Activated CD4-positive, alpha-beta memory T cell treated with anti-CD3 and anti-CD28 coated beads, Interleukin-2, amount 10 ng/mL, durations not matched to agents 7 days and 5 days (primary cell): ENCODE data around the gene HLCS. TPM values are rescaled to one million over a fixed set of nuclear protein-coding genes. Genes with fewer than 3 reads are reported as not detected.
"Not testable (repeated sequence)": the region's sequence is repeated elsewhere in the genome, so short reads cannot be mapped to it uniquely, and the experiment has no call there.

ENCODE experiments used
- CTCF ChIA-PET: fragments of 350-600 bp; sonication (Branson Sonifier 250); formaldehyde crosslinking; loops from one replicate; lab custom pipeline; 2021; ENCODE audit warnings: antibody characterized with exemption, inconsistent platforms; lab: Charles Lee
- POLR2A ChIA-PET: fragments of 350-600 bp; sonication (Branson Sonifier 250); formaldehyde crosslinking; loops from one replicate; lab custom pipeline; 2021; ENCODE audit warnings: antibody characterized with exemption; lab: Charles Lee
- DNase-seq: peaks from one replicate; pipeline ENCODE4 v3.0.0-alpha.2; 2020
- H3K27ac Mint-ChIP-seq: one replicate; pipeline ENCODE4 v1.8.0; 2021; ENCODE audit warnings: mild to moderate bottlenecking, mixed read lengths
- H3K27me3 Mint-ChIP-seq: one replicate; pipeline ENCODE4 v1.8.0; 2021; ENCODE audit warnings: mixed read lengths
- H3K36me3 Mint-ChIP-seq: one replicate; pipeline ENCODE4 v1.8.0; 2021; ENCODE audit warnings: low read depth, mixed read lengths
- H3K4me1 Mint-ChIP-seq: one replicate; pipeline ENCODE4 v1.8.0; 2021; ENCODE audit warnings: mixed read lengths
- H3K4me3 Mint-ChIP-seq: one replicate; pipeline ENCODE4 v1.8.0; 2021; ENCODE audit warnings: mild to moderate bottlenecking, mixed read lengths
- H3K9me3 Mint-ChIP-seq: one replicate; pipeline ENCODE4 v1.8.0; 2021; ENCODE audit warnings: mixed read lengths
- total RNA-seq, 2 experiments: library from RNA; stranded (reverse); gene quantifications; one replicate each; pipeline ENCODE4 v1.2.3, GENCODE V29; 2021

Gene HLCS
- total RNA-seq, 2 experiments from 2014 or later: 13.3 to 13.9 TPM

GRCh38 chr21:36994501-36995158, 28.2 kb upstream of the HLCS start:
- Mint-ChIP-seq H3K4me3 (peak overlapping the region; percentile 35), H3K36me3 (no peaks in the 10 kb centered on the region), H3K27ac (peak overlapping the region; percentile 21), H3K27me3 (no peaks in the 10 kb centered on the region), H3K9me3 (no peaks in the 10 kb centered on the region), H3K4me1 (peaks cover 7% of the 10 kb centered on the region)
- CTCF ChIA-PET: no interaction called here
- POLR2A ChIA-PET: interaction anchor here (0.9 kb wide), 1 partner anchor 28 kb away, joined by 3 read pairs; no protein-coding TSS in a partner anchor
- peak; percentile 60 for DNase-seq

DNA sequence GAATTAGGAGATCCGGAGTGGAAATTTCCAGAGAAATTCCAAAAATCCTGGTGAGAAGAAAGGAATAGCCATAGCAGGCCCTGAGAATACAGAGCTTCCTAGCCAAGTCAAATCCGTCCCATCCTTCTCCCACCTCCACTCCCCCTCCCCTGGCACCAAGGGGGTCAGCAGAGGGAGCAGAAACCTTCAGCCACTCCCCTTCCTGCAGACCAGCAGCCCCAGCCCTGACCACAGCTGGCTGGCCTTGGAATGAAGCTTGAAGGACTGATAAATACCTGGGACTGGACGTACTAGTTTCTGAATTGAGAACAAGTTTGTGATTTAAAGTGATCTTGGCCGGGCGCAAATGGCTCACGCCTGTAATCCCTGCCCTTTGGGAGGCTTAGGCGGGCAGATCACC, 26.2 kb upstream of the HLCS start:
- H3K36me3 Mint-ChIP-seq: no peaks in the 10 kb centered on the region
- H3K4me3 Mint-ChIP-seq: no peak overlapping the region
- H3K4me1 Mint-ChIP-seq: peaks cover 21% of the 10 kb centered on the region
- POLR2A ChIA-PET: interaction anchor here (2.3 kb wide), 1 partner anchor 572 kb away, joined by 5 read pairs; no protein-coding TSS in a partner anchor
- no peaks in the 10 kb centered on the region for H3K27me3 Mint-ChIP-seq
- H3K9me3 Mint-ChIP-seq: no peaks in the 10 kb centered on the region
- CTCF ChIA-PET: interaction anchor here (1.0 to 1.9 kb wide), 2 partner anchors 16 to 17 kb away, joined by 4 to 7 read pairs; no protein-coding TSS in a partner anchor
- no peak for DNase-seq
- H3K27ac Mint-ChIP-seq: no peak overlapping the region

DNA sequence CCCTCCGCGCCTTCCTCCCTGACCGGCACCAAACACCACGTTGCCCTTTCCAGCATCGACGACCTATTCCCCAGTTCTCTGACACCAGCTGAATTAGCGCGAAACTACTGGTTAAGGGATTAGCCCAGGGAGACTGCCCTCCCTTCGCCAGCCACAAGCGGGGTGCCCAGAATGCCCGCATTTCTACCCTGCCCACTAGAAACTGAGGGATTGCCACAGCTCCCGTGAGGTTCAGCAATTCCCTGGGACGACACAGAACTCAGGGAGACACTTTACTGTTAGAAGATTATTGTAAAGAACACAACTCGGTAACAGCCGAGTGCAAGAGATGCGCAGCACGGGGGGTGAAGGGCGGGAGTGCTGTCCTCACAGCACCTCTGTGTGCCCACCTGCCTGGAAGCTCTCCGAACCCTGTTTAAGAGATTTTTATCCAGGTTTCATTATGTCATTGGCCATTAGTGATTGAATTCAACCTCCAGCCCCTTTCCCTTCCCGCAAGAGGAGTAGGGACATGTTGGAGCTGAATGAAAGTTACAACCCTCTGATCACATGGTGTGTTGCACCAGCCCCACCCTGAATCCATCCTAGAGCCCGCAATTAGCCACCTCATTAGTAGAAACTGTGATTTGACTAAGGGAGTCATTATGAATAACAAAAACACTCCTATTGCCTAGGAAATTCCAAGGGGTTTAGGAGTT, 24.2 kb upstream of the HLCS start:
- Mint-ChIP-seq H3K4me1 (peaks cover 37% of the 10 kb centered on the region), H3K9me3 (no peaks in the 10 kb centered on the region), H3K4me3 (peak overlapping the region; percentile 83), H3K27me3 (no peaks in the 10 kb centered on the region), H3K27ac (peak overlapping the region; percentile 78), H3K36me3 (no peaks in the 10 kb centered on the region)
- ChIA-PET CTCF (interaction anchor here (1.3 to 3.5 kb wide), 6 partner anchors 10 to 55 kb away, joined by 3 to 32 read pairs (median 8); partner anchors contain the start of genes HLCS and RIPPLY3), POLR2A (interaction anchor here (0.6 to 2.6 kb wide), 5 partner anchors 9 to 670 kb away, joined by 3 to 28 read pairs (median 5); partner anchors contain the start of genes HLCS and MORC3)
- DNase-seq: no peak

GRCh38 chr21:36989699-36990507, 23.4 kb upstream of the HLCS start:
- Mint-ChIP-seq H3K27ac (peak overlapping the region; percentile 78), H3K27me3 (no peaks in the 10 kb centered on the region), H3K36me3 (no peaks in the 10 kb centered on the region), H3K9me3 (no peaks in the 10 kb centered on the region), H3K4me1 (peaks cover 38% of the 10 kb centered on the region), H3K4me3 (peak overlapping the region; percentile 83)
- ChIA-PET POLR2A (interaction anchor here (0.8 to 2.6 kb wide), 8 partner anchors 10 to 670 kb away, joined by 3 to 28 read pairs (median 3); partner anchors contain the start of genes HLCS and MORC3), CTCF (interaction anchor here (0.7 to 3.5 kb wide), 16 partner anchors 11 to 82 kb away, joined by 3 to 32 read pairs (median 5); partner anchors contain the start of gene RIPPLY3)
- DNase-seq: peak; percentile 89

- H3K27me3 Mint-ChIP-seq, DNase-seq, H3K9me3 Mint-ChIP-seq, H3K36me3 Mint-ChIP-seq: not testable (repeated sequence)
- Mint-ChIP-seq H3K4me1 (peaks cover 36% of the 10 kb centered on the region), H3K27ac (peak overlapping the region; percentile 74), H3K4me3 (peak overlapping the region; percentile 83)
- POLR2A ChIA-PET: interaction anchor here (0.7 to 2.6 kb wide), 9 partner anchors 10 to 669 kb away, joined by 3 to 28 read pairs (median 3); partner anchors contain the start of genes HLCS and MORC3
- CTCF ChIA-PET: interaction anchor here (0.7 to 3.5 kb wide), 17 partner anchors 11 to 97 kb away, joined by 3 to 32 read pairs (median 5); partner anchors contain the start of gene RIPPLY3
These were observed 22.8 kb upstream of the HLCS start for GRCh38 chr21:36989199-36989698.

GRCh38 chr21:36988536-36988935, 22.1 kb upstream of the HLCS start:
- H3K9me3 Mint-ChIP-seq: no peaks in the 10 kb centered on the region
- ChIA-PET CTCF (interaction anchor here (0.7 to 3.5 kb wide), 10 partner anchors 10 to 97 kb away, joined by 3 to 32 read pairs (median 4); no protein-coding TSS in a partner anchor), POLR2A (interaction anchor here (1.8 to 2.6 kb wide), 2 partner anchors 11 to 22 kb away, joined by 7 to 28 read pairs; partner anchors contain the start of gene HLCS)
- no peak for DNase-seq
- H3K36me3 Mint-ChIP-seq: no peaks in the 10 kb centered on the region
- no peaks in the 10 kb centered on the region for H3K27me3 Mint-ChIP-seq
- H3K4me3 Mint-ChIP-seq: peak overlapping the region; percentile 56
- peaks cover 36% of the 10 kb centered on the region for H3K4me1 Mint-ChIP-seq
- H3K27ac Mint-ChIP-seq: peak overlapping the region; percentile 29

DNA sequence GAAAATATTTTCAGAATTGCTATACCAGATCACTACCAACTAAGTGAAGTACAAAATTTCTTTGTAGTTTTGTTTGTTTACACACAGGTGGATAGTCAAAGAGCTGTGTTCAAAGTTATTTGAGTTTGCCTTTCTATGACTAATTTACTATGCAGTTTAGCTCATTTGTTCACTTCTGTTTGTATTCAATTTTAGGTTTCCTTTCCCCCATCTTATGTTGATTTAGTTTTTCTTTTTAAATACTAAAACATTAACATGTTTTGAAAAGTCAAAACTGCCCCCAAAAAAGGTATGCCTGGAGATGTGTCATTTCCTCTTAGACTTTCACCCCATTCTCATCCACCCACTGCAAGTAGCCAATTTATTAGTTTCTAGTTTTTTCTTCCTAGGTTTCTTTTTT, 21.4 kb upstream of the HLCS start:
- POLR2A ChIA-PET: no interaction called here
- Mint-ChIP-seq H3K9me3 (no peaks in the 10 kb centered on the region), H3K36me3 (no peaks in the 10 kb centered on the region), H3K27ac (peak overlapping the region; percentile 25), H3K4me3 (no peak overlapping the region), H3K27me3 (no peaks in the 10 kb centered on the region), H3K4me1 (peaks cover 36% of the 10 kb centered on the region)
- no peak for DNase-seq
- CTCF ChIA-PET: interaction anchor here (1.9 kb wide), 1 partner anchor 11 kb away, joined by 9 read pairs; no protein-coding TSS in a partner anchor

DNA sequence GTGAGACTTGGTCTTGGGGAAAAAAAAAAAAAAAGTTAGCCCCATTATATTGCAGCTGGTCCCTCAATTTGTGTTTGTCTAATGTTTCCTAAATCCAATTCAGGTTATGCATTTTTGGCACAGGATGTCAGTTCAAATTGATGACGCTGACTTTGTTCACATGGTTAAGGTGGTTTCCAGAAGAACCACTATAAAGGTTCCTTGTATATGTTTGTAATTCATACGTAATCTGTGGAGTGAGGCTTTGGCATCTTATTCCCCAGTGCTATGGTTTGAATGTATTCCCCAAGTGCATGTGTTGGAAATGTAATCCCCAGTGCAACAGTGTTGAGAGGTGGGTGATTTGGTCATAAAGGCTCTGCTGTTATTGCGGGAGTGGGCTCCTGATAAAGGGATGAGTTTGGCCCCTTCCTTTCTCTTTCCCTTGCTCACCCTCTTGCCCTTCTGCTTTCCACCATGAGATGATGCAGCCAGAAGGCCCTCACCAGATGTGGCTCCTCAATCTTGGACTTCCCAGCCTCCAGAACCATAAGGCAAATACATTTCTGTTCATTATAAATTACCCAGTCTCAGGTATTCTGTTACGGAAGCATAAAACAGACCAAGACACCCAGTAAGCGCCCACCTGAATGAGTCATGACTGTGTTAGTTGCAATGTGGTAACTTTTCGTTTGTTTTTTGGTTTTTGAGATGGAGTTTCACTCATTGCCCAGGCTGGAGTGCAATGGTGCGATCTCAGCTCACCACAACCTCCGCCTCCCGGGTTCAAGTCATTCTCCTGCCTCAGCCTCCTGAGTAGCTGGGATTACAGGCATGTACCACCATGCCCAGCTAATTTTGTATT, 19.5 kb upstream of the HLCS start:
- Mint-ChIP-seq H3K4me1 (peaks cover 38% of the 10 kb centered on the region), H3K36me3 (no peaks in the 10 kb centered on the region), H3K27me3 (peaks cover 5% of the 10 kb centered on the region), H3K4me3 (no peak overlapping the region), H3K9me3 (no peaks in the 10 kb centered on the region), H3K27ac (peak overlapping the region; percentile 55)
- DNase-seq: no peak
- ChIA-PET POLR2A (interaction anchor here (1.0 kb wide), 1 partner anchor 86 kb away, joined by 3 read pairs; no protein-coding TSS in a partner anchor), CTCF (interaction anchor here (1.9 kb wide), 1 partner anchor 9 kb away, joined by 9 read pairs; no protein-coding TSS in a partner anchor)

DNA sequence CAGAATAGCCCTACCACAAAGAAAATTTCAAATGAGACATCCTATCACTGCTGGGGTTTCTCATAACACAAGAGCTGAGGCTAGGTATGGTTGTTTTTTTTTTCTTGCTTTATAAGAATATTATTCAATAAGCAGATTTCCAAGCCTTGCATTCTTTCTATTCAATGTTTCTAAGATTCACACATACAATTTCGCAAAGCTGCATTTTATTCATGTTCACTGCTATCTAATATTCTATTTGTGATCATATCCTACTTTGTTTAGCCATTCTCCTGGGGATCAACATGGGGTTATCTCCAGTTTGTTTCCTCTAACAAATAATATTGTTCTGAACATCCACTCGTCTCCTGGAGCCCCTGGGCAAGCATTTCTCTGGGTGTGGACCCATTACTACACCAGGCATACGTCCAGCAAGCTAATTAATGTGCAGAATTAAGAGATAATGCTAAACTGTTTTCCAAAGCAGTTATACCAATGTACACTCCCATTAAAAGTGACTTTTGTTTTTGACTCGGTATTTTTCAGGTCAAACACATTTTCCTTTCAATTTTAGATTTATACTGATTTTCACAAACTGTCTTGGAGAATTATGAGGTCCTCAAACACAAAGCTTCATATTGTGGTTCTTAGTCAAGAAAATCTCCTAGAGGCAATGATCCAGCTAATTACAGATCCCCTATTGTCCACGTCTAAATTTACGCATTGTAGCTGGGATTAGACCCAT, 15.7 kb upstream of the HLCS start:
- Mint-ChIP-seq H3K36me3 (no peaks in the 10 kb centered on the region), H3K27me3 (peaks cover 10% of the 10 kb centered on the region), H3K4me3 (no peak overlapping the region), H3K27ac (no peak overlapping the region), H3K9me3 (no peaks in the 10 kb centered on the region), H3K4me1 (peaks cover 29% of the 10 kb centered on the region)
- POLR2A ChIA-PET: no interaction called here
- no peak for DNase-seq
- CTCF ChIA-PET: interaction anchor here (0.6 to 0.9 kb wide), 3 partner anchors 15 to 277 kb away, joined by 3 read pairs; no protein-coding TSS in a partner anchor

GRCh38 chr21:36981049-36981391, 14.6 kb upstream of the HLCS start:
- DNase-seq: no peak
- peaks cover 28% of the 10 kb centered on the region for H3K4me1 Mint-ChIP-seq
- H3K27me3 Mint-ChIP-seq: peaks cover 10% of the 10 kb centered on the region
- no peaks in the 10 kb centered on the region for H3K9me3 Mint-ChIP-seq
- no peaks in the 10 kb centered on the region for H3K36me3 Mint-ChIP-seq
- H3K4me3 Mint-ChIP-seq: no peak overlapping the region
- H3K27ac Mint-ChIP-seq: no peak overlapping the region
- ChIA-PET CTCF (no interaction called here), POLR2A (no interaction called here)
